ENCODE measurements around the gene AXIN1. TPM values are rescaled to one million over a fixed set of nuclear protein-coding genes. Genes with fewer than 3 reads are reported as not detected.

Gene AXIN1
- total RNA-seq, 3 donors from 2014 or later = 16.5 to 22.6 (median 22.4) TPM

DNA sequence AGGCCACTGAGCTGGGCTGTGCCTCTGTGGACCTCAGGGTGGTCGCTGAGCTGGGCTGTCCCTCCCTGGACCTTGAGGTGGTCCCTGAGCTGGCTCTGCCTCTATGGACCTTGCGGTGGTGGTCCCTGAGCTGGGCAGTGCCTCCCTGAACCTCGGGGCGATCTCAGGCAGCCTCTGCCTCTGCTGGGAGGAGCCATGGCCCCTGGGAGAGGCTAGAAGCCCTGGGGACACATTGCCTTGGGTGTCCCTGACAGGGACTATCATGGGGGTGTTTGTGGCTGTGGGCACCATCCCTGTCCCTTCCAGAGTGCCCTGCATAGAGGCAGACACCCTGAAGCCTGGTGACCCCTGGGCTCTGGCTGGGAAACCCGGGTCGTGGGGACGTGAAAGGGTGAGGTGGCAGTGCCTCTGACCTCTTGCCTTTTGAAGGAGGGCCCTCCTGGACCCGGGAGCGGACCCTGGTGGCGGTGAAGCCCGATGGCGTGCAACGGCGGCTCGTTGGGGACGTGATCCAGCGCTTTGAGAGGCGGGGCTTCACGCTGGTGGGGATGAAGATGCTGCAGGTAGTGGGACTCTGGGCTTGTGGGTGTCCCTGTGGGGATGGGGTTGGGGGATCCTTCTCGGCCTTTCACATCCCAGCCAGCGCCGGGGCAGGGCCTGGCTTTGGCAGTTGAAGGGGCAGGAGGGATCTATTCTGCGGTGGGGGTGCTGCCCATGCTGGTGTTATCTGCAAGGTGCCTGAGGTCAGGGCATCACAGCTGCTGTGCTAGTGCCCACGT lies 46.2 kb upstream of the AXIN1 start:
- no peaks in the 10 kb centered on the region for H3K27me3 ChIP-seq
- H3K36me3 ChIP-seq = no peaks in the 10 kb centered on the region
- H3K4me1 ChIP-seq = no peaks in the 10 kb centered on the region
- intact Hi-C loops (cut with DNase I; ENCODE audit: low total_unique reads) = no loop called here
- peak overlapping the region; percentile 73 to 91 for H3K27ac ChIP-seq
- no peak for DNase-seq (ENCODE audit: low spot score in 2 of 2)
- H3K9me3 ChIP-seq = no peaks in the 10 kb centered on the region
- TF ChIP-seq, protein P1, sequence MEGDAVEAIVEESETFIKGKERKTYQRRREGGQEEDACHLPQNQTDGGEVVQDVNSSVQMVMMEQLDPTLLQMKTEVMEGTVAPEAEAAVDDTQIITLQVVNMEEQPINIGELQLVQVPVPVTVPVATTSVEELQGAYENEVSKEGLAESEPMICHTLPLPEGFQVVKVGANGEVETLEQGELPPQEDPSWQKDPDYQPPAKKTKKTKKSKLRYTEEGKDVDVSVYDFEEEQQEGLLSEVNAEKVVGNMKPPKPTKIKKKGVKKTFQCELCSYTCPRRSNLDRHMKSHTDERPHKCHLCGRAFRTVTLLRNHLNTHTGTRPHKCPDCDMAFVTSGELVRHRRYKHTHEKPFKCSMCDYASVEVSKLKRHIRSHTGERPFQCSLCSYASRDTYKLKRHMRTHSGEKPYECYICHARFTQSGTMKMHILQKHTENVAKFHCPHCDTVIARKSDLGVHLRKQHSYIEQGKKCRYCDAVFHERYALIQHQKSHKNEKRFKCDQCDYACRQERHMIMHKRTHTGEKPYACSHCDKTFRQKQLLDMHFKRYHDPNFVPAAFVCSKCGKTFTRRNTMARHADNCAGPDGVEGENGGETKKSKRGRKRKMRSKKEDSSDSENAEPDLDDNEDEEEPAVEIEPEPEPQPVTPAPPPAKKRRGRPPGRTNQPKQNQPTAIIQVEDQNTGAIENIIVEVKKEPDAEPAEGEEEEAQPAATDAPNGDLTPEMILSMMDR (IDR thresholded peaks at IDR 0.05) = no peak
- no peak for TF ChIP-seq POLR2A (IDR thresholded peaks at IDR 0.05)
- no peak for TF ChIP-seq POLR2AphosphoS5 (IDR thresholded peaks at IDR 0.05)
- H3K4me3 ChIP-seq = no peak overlapping the region

DNA sequence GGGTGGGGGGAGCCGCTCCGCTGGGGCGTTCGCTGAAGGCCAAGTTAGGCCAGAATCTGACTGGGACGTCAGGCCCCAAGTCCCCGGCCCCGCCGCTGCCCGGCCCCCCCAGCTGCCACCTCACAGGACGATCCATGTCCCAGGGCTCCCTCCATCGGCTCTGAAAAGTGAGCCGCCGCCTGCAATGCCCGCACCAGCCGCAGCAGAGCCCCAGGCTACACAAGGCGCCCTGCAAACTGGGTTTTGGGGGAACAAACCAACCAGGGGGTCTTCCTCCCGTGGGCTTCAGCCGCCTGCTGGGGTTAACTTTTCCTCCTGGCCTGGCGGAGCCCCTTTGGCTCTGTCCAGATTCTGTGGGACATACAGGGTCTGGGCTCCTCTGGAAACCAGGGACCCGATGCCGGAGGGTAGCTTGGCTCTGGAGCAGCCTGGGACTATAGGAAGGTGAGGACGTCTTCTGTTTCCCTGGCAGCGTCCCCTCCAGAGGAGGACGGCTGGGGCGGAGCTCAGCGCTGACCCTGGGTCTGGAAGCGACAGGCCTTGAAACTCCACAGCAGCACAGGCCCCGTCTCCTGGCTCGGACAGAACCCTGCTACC lies 45.3 kb upstream of the AXIN1 start:
- intact Hi-C loops (cut with DNase I; ENCODE audit: low total_unique reads) = no loop called here
- H3K4me3 ChIP-seq = peak overlapping the region; percentile 56 to 96 (median 72)
- H3K9me3 ChIP-seq = no peaks in the 10 kb centered on the region

DNA sequence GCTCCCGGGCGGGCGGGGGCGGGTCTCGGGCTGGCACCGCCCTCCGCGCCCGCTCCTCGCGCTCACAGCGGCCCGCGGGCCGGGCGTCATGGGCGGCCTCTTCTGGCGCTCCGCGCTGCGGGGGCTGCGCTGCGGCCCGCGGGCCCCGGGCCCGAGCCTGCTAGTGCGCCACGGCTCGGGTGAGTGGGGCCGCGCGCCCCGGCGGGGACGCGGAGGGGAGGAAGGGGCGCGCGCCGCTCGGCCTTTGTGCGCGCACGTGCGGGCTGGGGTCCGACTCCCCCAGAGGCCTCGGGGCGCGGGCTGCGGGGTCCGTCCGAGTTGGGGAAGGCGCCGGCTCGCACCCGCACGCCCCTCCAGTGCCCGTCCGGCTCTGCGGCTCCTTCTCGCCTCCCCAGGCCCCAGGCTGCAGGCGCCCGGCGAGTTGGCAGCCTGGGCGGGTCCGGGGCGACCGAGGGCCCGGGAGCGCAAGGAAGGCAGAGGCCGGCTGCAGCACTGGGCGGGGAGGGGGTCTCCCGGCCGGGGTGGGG lies 44.7 kb upstream of the AXIN1 start, which contains the start of gene NME4:
TSS of gene NME4 (plus strand) at position 65 of the 527 bp plus-strand sequence. CDS start at position 89, 24 bp downstream.
- no peaks in the 10 kb centered on the region for H3K36me3 ChIP-seq
- H3K9me3 ChIP-seq = no peaks in the 10 kb centered on the region
- TF ChIP-seq POLR2AphosphoS5 (IDR thresholded peaks at IDR 0.05) (no peak), POLR2A (IDR thresholded peaks at IDR 0.05) (no peak)
- TF ChIP-seq, protein P1 (IDR thresholded peaks at IDR 0.05) = no peak
- intact Hi-C loops (cut with DNase I; ENCODE audit: low total_unique reads) = no loop called here
- peak within 1 kb of the TSS; percentile 73 to 91 for H3K27ac ChIP-seq
- H3K27me3 ChIP-seq = no peaks in the 10 kb centered on the region
- H3K4me3 ChIP-seq = peak within 1 kb of the TSS; percentile 56 to 96 (median 72)
- DNase-seq (ENCODE audit: low spot score in 2 of 2) = no peak
- H3K4me1 ChIP-seq = no peaks in the 10 kb centered on the region

More for the DNA sequence above, 45.3 kb upstream of the AXIN1 start:
- Histone ChIP-seq H3K36me3 (no peaks in the 10 kb centered on the region), H3K27ac (peak overlapping the region; percentile 73 to 91), H3K27me3 (no peaks in the 10 kb centered on the region), H3K4me1 (no peaks in the 10 kb centered on the region)
- peak; percentile 66 to 80 for DNase-seq (ENCODE audit: low spot score in 2 of 2)
- TF ChIP-seq, protein P1 (IDR thresholded peaks at IDR 0.05) = peak; percentile 51 to 69 (median 58)
- TF ChIP-seq POLR2A (IDR thresholded peaks at IDR 0.05) (no peak), POLR2AphosphoS5 (IDR thresholded peaks at IDR 0.05) (no peak)

DNA sequence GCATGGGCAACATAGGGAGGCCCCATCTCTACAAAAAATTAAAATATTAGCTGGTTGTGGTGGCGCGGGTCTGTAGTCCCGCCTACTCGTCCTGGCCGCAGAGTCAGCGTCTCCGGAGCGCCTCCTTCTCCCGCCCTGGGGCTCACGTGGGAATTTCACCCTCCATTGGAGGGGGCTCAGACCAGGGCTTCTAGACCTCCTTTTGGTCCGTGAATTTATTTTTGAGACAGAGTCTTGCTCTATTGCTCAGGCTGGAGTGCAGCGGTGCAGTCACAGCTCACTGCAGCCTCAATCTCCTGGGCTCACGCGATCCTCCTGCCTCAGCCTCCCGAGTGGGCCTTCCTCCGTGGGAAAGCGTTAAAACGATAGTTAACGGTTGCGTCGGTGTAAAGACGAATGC lies 44.1 kb upstream of the AXIN1 start:
- DNase-seq (ENCODE audit: low spot score in 2 of 2) = no peak

More for the DNA sequence above, 44.1 kb upstream of the AXIN1 start:
- no peaks in the 10 kb centered on the region for H3K9me3 ChIP-seq
- peak overlapping the region; percentile 73 to 91 for H3K27ac ChIP-seq
- no peak for TF ChIP-seq POLR2AphosphoS5 (IDR thresholded peaks at IDR 0.05)
- TF ChIP-seq, protein P1 (IDR thresholded peaks at IDR 0.05) = no peak
- no peak for TF ChIP-seq POLR2A (IDR thresholded peaks at IDR 0.05)
- intact Hi-C loops (cut with DNase I; ENCODE audit: low total_unique reads) = no loop called here
- no peaks in the 10 kb centered on the region for H3K4me1 ChIP-seq
- peak overlapping the region; percentile 56 to 96 (median 72) for H3K4me3 ChIP-seq
- H3K27me3 ChIP-seq = no peaks in the 10 kb centered on the region
- no peaks in the 10 kb centered on the region for H3K36me3 ChIP-seq

Measured in breast epithelium (tissue), 4 donors.